Endodermal cell (in vitro differentiated cells): ENCODE measurements around the gene SUGCT. TPM values are rescaled to one million over a fixed set of nuclear protein-coding genes. Genes with fewer than 3 reads are reported as not detected.

Experiments used
- DNase-seq: peaks from one replicate; pipeline ENCODE4 v3.0.0-alpha.2; 2017
- H3K27ac ChIP-seq: 2 replicates; pipeline ENCODE4 v1.5.1; 2013; ENCODE audit warnings: mild to moderate bottlenecking, low read depth, low read length, moderate library complexity
- H3K27me3 ChIP-seq: 2 replicates; pipeline ENCODE4 v1.6.1; 2013; ENCODE audit warnings: mild to moderate bottlenecking, low read length, moderate library complexity; ENCODE audit not compliant: insufficient read depth, control insufficient read depth, poor library complexity, severe bottlenecking
- H3K36me3 ChIP-seq: 2 replicates; pipeline ENCODE4 v1.7.0; 2013; ENCODE audit warnings: mild to moderate bottlenecking, low read length, moderate library complexity; ENCODE audit not compliant: control insufficient read depth, insufficient read depth
- H3K4me1 ChIP-seq: one replicate; pipeline ENCODE4 v1.7.0; 2013; ENCODE audit warnings: low read length; ENCODE audit not compliant: control insufficient read depth, insufficient read depth
- H3K4me3 ChIP-seq: 2 replicates; pipeline ENCODE4 v1.5.1; 2013; ENCODE audit warnings: mild to moderate bottlenecking, low read length, moderate library complexity
- H3K9ac ChIP-seq: 2 replicates; pipeline ENCODE4 v1.6.1; 2013; ENCODE audit warnings: mild to moderate bottlenecking, low read length, moderate library complexity; ENCODE audit not compliant: poor library complexity, severe bottlenecking; ENCODE audit errors: extremely low read depth
- H3K9me3 ChIP-seq: 2 replicates; pipeline ENCODE4 v1.6.1; 2013; ENCODE audit warnings: mild to moderate bottlenecking, low read length, moderate library complexity; ENCODE audit not compliant: control insufficient read depth
- H3K27ac Mint-ChIP-seq: 2 replicates; pipeline ENCODE4 v1.8.0; 2020; ENCODE audit warnings: mixed read lengths
- H3K27me3 Mint-ChIP-seq: 2 replicates; pipeline ENCODE4 v1.8.0; 2021; ENCODE audit warnings: mild to moderate bottlenecking, mixed read lengths; ENCODE audit not compliant: insufficient read depth
- H3K36me3 Mint-ChIP-seq: 2 replicates; pipeline ENCODE4 v1.8.0; 2020; ENCODE audit warnings: low read depth, mixed read lengths
- H3K4me1 Mint-ChIP-seq: 2 replicates; pipeline ENCODE4 v1.8.0; 2020; ENCODE audit warnings: mixed read lengths
- H3K4me3 Mint-ChIP-seq: 2 replicates; pipeline ENCODE4 v1.8.0; 2020; ENCODE audit warnings: mild to moderate bottlenecking, moderate library complexity, mixed read lengths
- H3K9me3 Mint-ChIP-seq: 2 replicates; pipeline ENCODE4 v1.8.0; 2020; ENCODE audit warnings: mild to moderate bottlenecking, mixed read lengths
- WGBS, 2 experiments: methylation state at CpG; one replicate each; pipeline versions ENCODE4 v1.1.5 to v1.1.7; 2013; ENCODE audit warnings: missing lambda C conversion rate in 2 of 2, mixed read lengths in 1 of 2; ENCODE audit not compliant: insufficient coverage in 1 of 2, insufficient read length in 1 of 2; 5-methylcytosine and 5-hydroxymethylcytosine counted together
- total RNA-seq, 2 donors: library from RNA; stranded (reverse); fragmentation: NEBNext Ultra II Directional in 1 of 2; extraction: Animal tissue kit (Norgen Biotek cat#: 25700) in 1 of 2; gene quantifications; 2 replicates in 1 of 2; 3 replicates in 1 of 2; pipeline ENCODE4 v1.2.1, GENCODE V29; 2021
- TF ChIP-seq, protein P1 (sequence below): fragments of 200-600 bp; sonication (generic); conservative IDR thresholded peaks from 2 replicates; pipeline ENCODE4 v1.5.0; 2021; ENCODE audit warnings: antibody characterized with exemption, mild to moderate bottlenecking

Gene SUGCT
- total RNA-seq, 2 donors from 2014 or later: 3.6 to 3.9 TPM

DNA sequence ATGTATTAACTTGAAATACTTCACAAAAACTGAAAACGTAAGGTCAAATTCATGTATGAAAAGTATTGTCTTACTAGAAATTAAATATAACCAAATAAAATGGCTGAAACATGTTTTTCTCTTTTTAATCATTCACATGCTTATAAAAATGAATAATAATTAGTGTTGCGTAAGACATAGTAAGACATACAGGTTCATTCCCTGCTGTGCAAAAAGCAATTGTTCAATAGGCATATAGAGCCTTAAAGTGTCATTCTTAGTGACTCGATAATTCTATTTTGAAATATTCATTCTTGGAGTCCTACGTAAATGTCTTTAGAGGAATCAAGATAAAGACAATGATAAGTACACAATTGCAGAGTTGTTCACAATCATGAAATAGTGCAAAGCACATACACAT is 337.1 kb downstream of the SUGCT start:
- H3K4me1 Mint-ChIP-seq: no peaks in the 10 kb centered on the region
- H3K36me3 ChIP-seq: no peaks in the 10 kb centered on the region
- H3K9me3 Mint-ChIP-seq: no peaks in the 10 kb centered on the region
- H3K36me3 Mint-ChIP-seq: no peaks in the 10 kb centered on the region
- H3K9me3 ChIP-seq: no peaks in the 10 kb centered on the region
- DNase-seq: no peak
- no peak overlapping the region for H3K27ac Mint-ChIP-seq
- H3K27me3 Mint-ChIP-seq: no peaks in the 10 kb centered on the region
- no peaks in the 10 kb centered on the region for H3K4me1 ChIP-seq
- 90 to 96% methylated on average over 2 to 3 of the region's 4 CpGs for WGBS, 2 experiments
- no peak overlapping the region for H3K9ac ChIP-seq
- H3K4me3 Mint-ChIP-seq: no peak overlapping the region
- no peaks in the 10 kb centered on the region for H3K27me3 ChIP-seq
- no peak overlapping the region for H3K27ac ChIP-seq
- H3K4me3 ChIP-seq: no peak overlapping the region
- TF ChIP-seq, protein P1, sequence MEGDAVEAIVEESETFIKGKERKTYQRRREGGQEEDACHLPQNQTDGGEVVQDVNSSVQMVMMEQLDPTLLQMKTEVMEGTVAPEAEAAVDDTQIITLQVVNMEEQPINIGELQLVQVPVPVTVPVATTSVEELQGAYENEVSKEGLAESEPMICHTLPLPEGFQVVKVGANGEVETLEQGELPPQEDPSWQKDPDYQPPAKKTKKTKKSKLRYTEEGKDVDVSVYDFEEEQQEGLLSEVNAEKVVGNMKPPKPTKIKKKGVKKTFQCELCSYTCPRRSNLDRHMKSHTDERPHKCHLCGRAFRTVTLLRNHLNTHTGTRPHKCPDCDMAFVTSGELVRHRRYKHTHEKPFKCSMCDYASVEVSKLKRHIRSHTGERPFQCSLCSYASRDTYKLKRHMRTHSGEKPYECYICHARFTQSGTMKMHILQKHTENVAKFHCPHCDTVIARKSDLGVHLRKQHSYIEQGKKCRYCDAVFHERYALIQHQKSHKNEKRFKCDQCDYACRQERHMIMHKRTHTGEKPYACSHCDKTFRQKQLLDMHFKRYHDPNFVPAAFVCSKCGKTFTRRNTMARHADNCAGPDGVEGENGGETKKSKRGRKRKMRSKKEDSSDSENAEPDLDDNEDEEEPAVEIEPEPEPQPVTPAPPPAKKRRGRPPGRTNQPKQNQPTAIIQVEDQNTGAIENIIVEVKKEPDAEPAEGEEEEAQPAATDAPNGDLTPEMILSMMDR: no peak

GRCh38 chr7:40474790-40475680 is 340.2 kb downstream of the SUGCT start:
- Histone ChIP-seq H3K9ac (no peak overlapping the region), H3K9me3 (no peaks in the 10 kb centered on the region), H3K36me3 (no peaks in the 10 kb centered on the region), H3K27ac (no peak overlapping the region), H3K4me1 (no peaks in the 10 kb centered on the region), H3K27me3 (no peaks in the 10 kb centered on the region), H3K4me3 (no peak overlapping the region)
- Mint-ChIP-seq H3K27ac (no peak overlapping the region), H3K27me3 (no peaks in the 10 kb centered on the region), H3K36me3 (no peaks in the 10 kb centered on the region), H3K4me1 (no peaks in the 10 kb centered on the region), H3K4me3 (no peak overlapping the region), H3K9me3 (no peaks in the 10 kb centered on the region)
- TF ChIP-seq, protein P1: no peak
- no peak for DNase-seq
- 89 to 96% methylated on average over 6 to 8 of the region's 8 CpGs for WGBS, 2 experiments

DNA sequence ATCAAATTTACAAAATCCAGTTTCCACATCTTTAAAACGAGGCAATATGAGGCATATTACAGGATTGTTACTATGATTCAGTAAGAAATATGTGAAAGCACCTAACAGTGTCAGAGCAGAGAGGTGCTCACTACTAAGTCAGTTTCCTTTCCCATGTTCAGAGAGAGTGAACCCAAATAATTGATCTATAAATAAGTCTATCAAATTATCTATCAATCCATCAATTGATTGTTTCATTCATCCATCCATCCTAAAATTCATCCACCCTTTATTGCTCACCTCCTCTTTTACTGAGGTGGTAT is 340.8 kb downstream of the SUGCT start:
- Mint-ChIP-seq H3K36me3 (no peaks in the 10 kb centered on the region), H3K4me1 (no peaks in the 10 kb centered on the region), H3K4me3 (no peak overlapping the region), H3K27ac (no peak overlapping the region), H3K9me3 (no peaks in the 10 kb centered on the region), H3K27me3 (no peaks in the 10 kb centered on the region)
- Histone ChIP-seq H3K9ac (no peak overlapping the region), H3K4me3 (no peak overlapping the region), H3K36me3 (no peaks in the 10 kb centered on the region), H3K27ac (no peak overlapping the region), H3K9me3 (no peaks in the 10 kb centered on the region), H3K27me3 (no peaks in the 10 kb centered on the region), H3K4me1 (no peaks in the 10 kb centered on the region)
- 89% methylated on average over 1 of the region's 1 CpG; no CpG with 5 or more reads in 1 of the 2 experiments for WGBS, 2 experiments
- no peak for DNase-seq
- TF ChIP-seq, protein P1: no peak
